RWPE2 (cell line): Measurements from ENCODE around the gene NEK2.

ENCODE experiments used
- ATAC-seq: fragments of 200-7000 bp; cut with Tn5 transposase; 3 replicates; pipeline ENCODE4 v1.9.1; 2021; ENCODE audit warnings: low read depth
- DNase-seq: peaks from one replicate; pipeline ENCODE4 v3.0.0-alpha.2; 2020; ENCODE audit warnings: low spot score
- H3K27ac ChIP-seq: fragments of 450-650 bp; 2 replicates; pipeline ENCODE4 v1.5.1; 2017; ENCODE audit warnings: mild to moderate bottlenecking; ENCODE audit not compliant: poor library complexity, severe bottlenecking
- H3K27me3 ChIP-seq: fragments of 250-450 bp; sonication (Bioruptor Pico); 2 replicates; pipeline ENCODE4 v1.5.1; 2021; ENCODE audit warnings: mild to moderate bottlenecking, moderate library complexity; ENCODE audit not compliant: insufficient read depth, poor library complexity, severe bottlenecking
- H3K36me3 ChIP-seq: fragments of 250-450 bp; sonication (Bioruptor Pico); 2 replicates; pipeline ENCODE4 v1.5.1; 2020; ENCODE audit warnings: low read depth, mild to moderate bottlenecking, moderate library complexity
- H3K4me1 ChIP-seq: fragments of 250-450 bp; sonication (Bioruptor Pico); 2 replicates; pipeline ENCODE4 v1.5.1; 2021; ENCODE audit warnings: mild to moderate bottlenecking, moderate library complexity; ENCODE audit not compliant: insufficient read depth, poor library complexity, severe bottlenecking
- H3K4me3 ChIP-seq: fragments of 250-450 bp; sonication (Bioruptor Pico); 2 replicates; pipeline ENCODE4 v1.5.1; 2021; ENCODE audit warnings: mild to moderate bottlenecking, moderate library complexity; ENCODE audit not compliant: severe bottlenecking
- H3K9me3 ChIP-seq: fragments of 250-450 bp; sonication (Bioruptor Pico); 2 replicates; pipeline ENCODE4 v1.5.1; 2021; ENCODE audit warnings: mild to moderate bottlenecking, moderate library complexity; ENCODE audit not compliant: severe bottlenecking
- CTCF ChIP-seq: fragments of 450-650 bp; IDR thresholded peaks from one replicate; pipeline ENCODE4 v1.5.1; 2017; ENCODE audit warnings: mild to moderate bottlenecking, moderate library complexity; ENCODE audit not compliant: poor library complexity, severe bottlenecking

Gene NEK2

GRCh38 chr1:211708926-211709325 lies 33.5 kb upstream of the NEK2 start:
- H3K4me1 ChIP-seq = peaks cover 4% of the 10 kb centered on the region
- no peaks in the 10 kb centered on the region for H3K9me3 ChIP-seq
- TF ChIP-seq CTCF = no peak
- H3K27ac ChIP-seq = no peak overlapping the region
- no peak overlapping the region for H3K4me3 ChIP-seq
- no peak for ATAC-seq
- no peak for DNase-seq
- no peaks in the 10 kb centered on the region for H3K27me3 ChIP-seq
- H3K36me3 ChIP-seq = no peaks in the 10 kb centered on the region

- Histone ChIP-seq H3K36me3 (no peaks in the 10 kb centered on the region), H3K27ac (no peak overlapping the region), H3K4me3 (no peak overlapping the region), H3K4me1 (peaks cover 4% of the 10 kb centered on the region), H3K9me3 (no peaks in the 10 kb centered on the region), H3K27me3 (no peaks in the 10 kb centered on the region)
- ATAC-seq (no peak), DNase-seq (no peak)
- TF ChIP-seq CTCF = no peak
Observed at GRCh38 chr1:211708006-211708405, 32.6 kb upstream of the NEK2 start.

- H3K9me3 ChIP-seq = no peaks in the 10 kb centered on the region
- H3K4me1 ChIP-seq = peaks cover 4% of the 10 kb centered on the region
- H3K27ac ChIP-seq = peak overlapping the region; percentile 31
- ATAC-seq = peak; percentile 94
- no peak for TF ChIP-seq CTCF
- DNase-seq = no peak
- H3K36me3 ChIP-seq = no peaks in the 10 kb centered on the region
- H3K27me3 ChIP-seq = no peaks in the 10 kb centered on the region
- H3K4me3 ChIP-seq = no peak overlapping the region
Observed at GRCh38 chr1:211705467-211706091, 30.2 kb upstream of the NEK2 start.

GRCh38 chr1:211704543-211704942 lies 29.1 kb upstream of the NEK2 start:
- Histone ChIP-seq H3K4me3 (no peak overlapping the region), H3K36me3 (no peaks in the 10 kb centered on the region), H3K27ac (peak overlapping the region; percentile 31), H3K27me3 (no peaks in the 10 kb centered on the region), H3K9me3 (no peaks in the 10 kb centered on the region), H3K4me1 (peaks cover 4% of the 10 kb centered on the region)
- no peak for TF ChIP-seq CTCF
- ATAC-seq = no peak
- DNase-seq = no peak

DNA sequence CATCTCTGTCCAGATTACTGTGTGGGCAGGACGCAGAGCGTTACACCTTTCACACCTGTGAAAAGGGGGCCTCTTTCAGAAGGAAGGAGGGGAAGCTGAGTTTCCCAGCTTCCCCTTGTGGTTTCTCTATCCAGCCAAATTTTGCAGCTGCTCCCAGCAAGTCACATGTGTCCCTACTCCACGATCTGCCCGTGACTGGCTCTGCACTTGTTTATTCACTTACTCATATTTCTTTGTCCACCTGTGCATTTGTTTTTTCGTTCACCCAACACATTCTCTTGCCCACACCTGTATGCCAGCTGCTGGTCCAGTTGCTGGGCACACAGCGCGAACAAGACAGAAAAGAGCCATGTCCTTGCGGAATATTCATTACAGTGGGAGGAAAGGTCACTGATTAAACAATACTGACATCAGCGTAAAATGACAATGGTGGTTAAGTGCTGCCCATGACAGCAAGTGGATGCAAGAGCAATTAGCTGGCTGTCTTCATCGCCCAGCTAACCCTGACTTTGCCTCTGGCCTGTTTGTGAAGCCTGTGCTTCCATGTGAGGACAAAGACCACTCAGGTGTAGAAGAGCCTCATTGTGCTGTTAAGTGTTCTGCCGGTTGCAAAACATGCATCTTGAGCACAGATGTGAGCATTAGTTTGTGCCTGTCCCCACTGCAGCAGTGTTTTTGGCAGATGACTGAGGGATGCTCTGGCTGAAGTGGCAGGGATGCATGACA lies 28.6 kb upstream of the NEK2 start:
- no peak for TF ChIP-seq CTCF
- Histone ChIP-seq H3K4me3 (no peak overlapping the region), H3K36me3 (no peaks in the 10 kb centered on the region), H3K4me1 (peaks cover 4% of the 10 kb centered on the region), H3K9me3 (no peaks in the 10 kb centered on the region), H3K27me3 (no peaks in the 10 kb centered on the region), H3K27ac (no peak overlapping the region)
- DNase-seq (no peak), ATAC-seq (no peak)
